ENCODE results near the gene ZBTB7A.

GRCh38 chr19:4042731-4043082 is 24.0 kb downstream of the ZBTB7A start:
- TF ChIP-seq CTCF (IDR thresholded peaks at IDR 0.05): no peak
- no peak for TF ChIP-seq POLR2A (IDR thresholded peaks at IDR 0.05)

Data from tibial nerve (tissue), 3 donors.